IMR-90 (cell line): ENCODE results near the gene KAZN. TPM values are rescaled to one million over a fixed set of nuclear protein-coding genes. Genes with fewer than 3 reads are reported as not detected.

Experiments used
- ATAC-seq: fragments of 200-7000 bp; cut with Tn5 transposase; 2 replicates; pipeline ENCODE4 v1.9.1; 2020; ENCODE audit warnings: low read depth, mild to moderate bottlenecking, moderate library complexity
- BruUV-seq: library from RNA; stranded (reverse); fragments of 400-500 nt; replicated peaks from 2 replicates; lab custom pipeline; 2021; lab: Mats Ljungman, UMichigan
- CTCF ChIA-PET: fragments of 300-600 bp; formaldehyde crosslinking; extraction: SDS; loops from one replicate; lab custom pipeline; 2021; ENCODE audit warnings: antibody characterized with exemption; lab: Yijun Ruan, JAX
- POLR2A ChIA-PET: fragments of 300-600 bp; sonication (Branson Sonifier 250); formaldehyde crosslinking; loops from one replicate; lab custom pipeline; 2022; ENCODE audit warnings: antibody characterized with exemption; ENCODE audit not compliant: unreplicated experiment; lab: Charles Lee
- DNase-seq: peaks from one replicate; pipeline ENCODE4 v3.0.0; 2013
- H2AFZ ChIP-seq: replicated peaks from 2 replicates; pipeline ENCODE3; 2013; ENCODE audit warnings: low read length, mild to moderate bottlenecking; ENCODE audit not compliant: poor library complexity
- H2AK5ac ChIP-seq: 2 replicates; pipeline ENCODE4 v1.6.1; 2013; ENCODE audit warnings: low read depth, low read length, inconsistent platforms
- H2AK9ac ChIP-seq: replicated peaks from 2 replicates; pipeline ENCODE3; 2013; ENCODE audit warnings: mild to moderate bottlenecking, low read depth, low read length, moderate library complexity; ENCODE audit not compliant: poor library complexity
- H2BK120ac ChIP-seq: 2 replicates; pipeline ENCODE4 v1.6.1; 2013; ENCODE audit warnings: low read depth, low read length, inconsistent platforms
- H2BK15ac ChIP-seq: 3 replicates; pipeline ENCODE4 v1.6.1; 2013; ENCODE audit warnings: low read depth, low read length, inconsistent platforms
- H2BK20ac ChIP-seq: 2 replicates; pipeline ENCODE4 v1.6.1; 2013; ENCODE audit warnings: low read depth, mild to moderate bottlenecking, inconsistent platforms, low read length, moderate library complexity
- H2BK5ac ChIP-seq: 2 replicates; pipeline ENCODE4 v1.6.1; 2013; ENCODE audit warnings: mild to moderate bottlenecking, low read depth, low read length, inconsistent platforms; ENCODE audit not compliant: poor library complexity, severe bottlenecking
- H3K14ac ChIP-seq: replicated peaks from 2 replicates; pipeline ENCODE4 v1.6.1; 2013; ENCODE audit warnings: low read depth, low read length, inconsistent platforms
- H3K18ac ChIP-seq: 2 replicates; pipeline ENCODE4 v1.6.1; 2013; ENCODE audit warnings: low read depth, low read length, control low read depth
- H3K23ac ChIP-seq: 2 replicates; pipeline ENCODE4 v1.6.1; 2013; ENCODE audit warnings: low read depth, low read length, inconsistent platforms
- H3K27ac ChIP-seq: 2 replicates; pipeline ENCODE4 v1.5.1; 2013; ENCODE audit warnings: mild to moderate bottlenecking, control low read depth, low read length; ENCODE audit not compliant: insufficient read depth
- H3K27me3 ChIP-seq: 2 replicates; pipeline ENCODE4 v1.6.1; 2013; ENCODE audit warnings: low read length; ENCODE audit not compliant: control insufficient read depth, insufficient read depth
- H3K36me3 ChIP-seq: 2 replicates; pipeline ENCODE4 v1.6.1; 2013; ENCODE audit warnings: low read length, mixed read lengths; ENCODE audit not compliant: control insufficient read depth, insufficient read depth
- H3K4ac ChIP-seq: 2 replicates; pipeline ENCODE4 v1.6.1; 2013; ENCODE audit warnings: low read depth, low read length, inconsistent platforms
- H3K4me1 ChIP-seq: 2 replicates; pipeline ENCODE4 v1.6.1; 2013; ENCODE audit warnings: low read length, mixed read lengths; ENCODE audit not compliant: control insufficient read depth, insufficient read depth
- H3K4me2 ChIP-seq: 2 replicates; pipeline ENCODE4 v1.6.1; 2013; ENCODE audit warnings: low read depth, mild to moderate bottlenecking, control low read depth, low read length, moderate library complexity
- H3K4me3 ChIP-seq: 2 replicates; pipeline ENCODE4 v1.5.1; 2013; ENCODE audit warnings: low read depth, mild to moderate bottlenecking, control low read depth, low read length, moderate library complexity; ENCODE audit not compliant: insufficient read depth
- H3K56ac ChIP-seq: 2 replicates; pipeline ENCODE4 v1.6.1; 2013; ENCODE audit warnings: low read length, inconsistent platforms; ENCODE audit not compliant: insufficient read depth; ENCODE audit errors: extremely low read depth
- H3K79me1 ChIP-seq, 2 experiments: 2 replicates each; pipeline ENCODE4 v1.6.1; 2013; ENCODE audit warnings: low read length in 2 of 2, inconsistent platforms in 1 of 2, low read depth in 1 of 2
- H3K9ac ChIP-seq: 2 replicates; pipeline ENCODE4 v1.6.1; 2013; ENCODE audit warnings: low read depth, low read length, control low read depth
- H3K9me1 ChIP-seq: 2 replicates; pipeline ENCODE4 v1.6.1; 2013; ENCODE audit warnings: low read length, inconsistent platforms; ENCODE audit not compliant: insufficient read depth
- H3K9me3 ChIP-seq: 2 replicates; pipeline ENCODE4 v1.6.1; 2013; ENCODE audit warnings: low read length; ENCODE audit not compliant: control insufficient read depth, insufficient read depth
- H4K20me1 ChIP-seq: 2 replicates; pipeline ENCODE4 v1.6.1; 2013; ENCODE audit warnings: low read length, inconsistent platforms; ENCODE audit not compliant: insufficient read depth
- H4K5ac ChIP-seq: 2 replicates; pipeline ENCODE4 v1.6.1; 2013; ENCODE audit warnings: mild to moderate bottlenecking, low read depth, low read length, control low read depth
- H4K8ac ChIP-seq, 2 experiments: 2 replicates each; pipeline ENCODE4 v1.6.1; 2013; ENCODE audit warnings: low read depth in 2 of 2, low read length in 2 of 2, control low read depth in 1 of 2, inconsistent platforms in 1 of 2
- H4K91ac ChIP-seq: 2 replicates; pipeline ENCODE4 v1.6.1; 2013; ENCODE audit warnings: low read depth, low read length, inconsistent platforms; ENCODE audit not compliant: insufficient read depth
- CEBPB ChIP-seq: IDR thresholded peaks from 2 replicates; pipeline ENCODE4 v1.6.1; 2012; ENCODE audit warnings: low read depth, low read length, improper control_type of control experiment
- CHD1 ChIP-seq: IDR thresholded peaks from 2 replicates; pipeline ENCODE4 v1.6.1; 2012; ENCODE audit warnings: low read depth, low read length, improper control_type of control experiment
- MAFK ChIP-seq: IDR thresholded peaks from 2 replicates; pipeline ENCODE4 v1.6.1; 2012; ENCODE audit warnings: low read depth, low read length, improper control_type of control experiment
- NFE2L2 ChIP-seq: fragments of 150-350 bp; IDR thresholded peaks from 2 replicates; pipeline ENCODE4 v1.6.1; 2016; ENCODE audit warnings: low read depth, mild to moderate bottlenecking, low read length
- POLR2A ChIP-seq: IDR thresholded peaks from 2 replicates; pipeline ENCODE4 v1.6.1; 2012; ENCODE audit warnings: mild to moderate bottlenecking, low read depth, low read length
- RAD21 ChIP-seq: IDR thresholded peaks from 2 replicates; pipeline ENCODE4 v1.6.1; 2012; ENCODE audit warnings: low read length, improper control_type of control experiment
- RCOR1 ChIP-seq: IDR thresholded peaks from 2 replicates; pipeline ENCODE4 v1.6.1; 2012; ENCODE audit warnings: mild to moderate bottlenecking, low read length, improper control_type of control experiment; ENCODE audit not compliant: insufficient replicate concordance
- WGBS, 2 experiments: methylation state at CpG; one replicate each; pipeline versions ENCODE4 v1.1.5 to v1.1.7; 2013; ENCODE audit warnings: missing lambda C conversion rate in 2 of 2; ENCODE audit not compliant: insufficient read length in 1 of 2; ENCODE audit errors: extremely low coverage in 2 of 2; 5-methylcytosine and 5-hydroxymethylcytosine counted together
- dilution Hi-C: fragments of 300-500 bp; cut with HindIII; formaldehyde crosslinking; loops from one replicate; pipeline ENCODE4 v1.14.3; 2018; ENCODE audit warnings: low sequenced_read_pairs; ENCODE audit not compliant: unreplicated experiment
- in situ Hi-C: fragments of 300-500 bp; cut with MboI; formaldehyde crosslinking; loops from 3 replicates; pipeline ENCODE4 v1.14.3; 2019; ENCODE audit warnings: low sequenced_read_pairs, inconsistent platforms, mixed read lengths
- intact Hi-C: fragments of 100-400 bp; cut with micrococcal nuclease; formaldehyde crosslinking; loops from 2 replicates; pipeline ENCODE4 v1.10.0; 2022
- polyA plus RNA-seq, 3 experiments: library from polyadenylated mRNA; depleted of rRNA; stranded (reverse); fragments of >200 nt; gene quantifications; 2 replicates each; pipeline ENCODE4 v1.2.3, GENCODE V29; 2012; ENCODE audit warnings: low replicate concordance in 1 of 3
- total RNA-seq: library from RNA; depleted of rRNA; stranded (reverse); fragments of >200 nt; gene quantifications from 2 replicates; pipeline ENCODE4 v1.2.3, GENCODE V29; 2012
- TF ChIP-seq, protein P1 (sequence below): fragments of 150-350 bp; IDR thresholded peaks from 2 replicates; pipeline ENCODE4 v1.6.1; 2017; ENCODE audit warnings: mild to moderate bottlenecking, antibody characterized with exemption, low read length, low read depth
- TF ChIP-seq, protein P2 (sequence below): conservative IDR thresholded peaks from 2 replicates; pipeline ENCODE4 v1.5.1; 2012; ENCODE audit warnings: mild to moderate bottlenecking, low read depth, low read length, improper control_type of control experiment
- TF ChIP-seq, protein P3 (sequence below): fragments of 150-350 bp; IDR thresholded peaks from 2 replicates; pipeline ENCODE4 v1.6.1; 2016; ENCODE audit warnings: low read depth, mild to moderate bottlenecking, low read length, moderate library complexity, borderline replicate concordance

The KAZN gene
- total and polyA plus RNA-seq, 2 of the 4 experiments (the other 2 are of a cell fraction), result 5.2 to 10.5 TPM

DNA sequence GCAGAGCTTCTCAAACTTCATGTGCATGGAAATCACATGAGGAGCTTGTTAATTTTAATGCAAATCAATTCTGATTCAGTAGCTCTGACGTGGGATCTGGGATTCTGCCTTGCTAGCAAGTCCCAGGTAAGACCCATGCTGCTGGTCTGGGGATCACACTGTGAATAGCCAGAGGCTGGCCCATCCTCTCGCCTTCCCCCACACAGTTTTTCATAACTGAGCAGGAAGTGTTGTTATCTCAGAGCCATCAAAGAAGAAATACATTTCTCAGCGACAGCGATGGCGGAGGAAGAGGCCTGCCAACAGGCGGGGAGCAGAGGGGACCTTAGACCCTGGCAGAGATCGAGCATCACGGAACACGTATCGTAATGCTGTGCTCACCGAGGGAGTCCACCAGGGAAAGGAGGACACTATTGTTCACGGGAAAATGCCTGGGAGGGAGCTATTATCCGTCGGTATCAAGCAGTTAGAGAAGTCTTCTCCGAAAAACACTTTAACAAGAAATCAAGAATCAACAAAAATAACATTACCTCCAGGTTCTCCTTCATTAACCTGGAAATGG lies 286.2 kb downstream of the KAZN start:
- no peak overlapping the region for H2BK5ac ChIP-seq
- H3K27ac ChIP-seq, result no peak overlapping the region
- H3K18ac ChIP-seq, result no peak overlapping the region
- H4K20me1 ChIP-seq, result no peaks in the 10 kb centered on the region
- no peak overlapping the region for H4K5ac ChIP-seq
- intact Hi-C loops (no loop called here), dilution Hi-C loops (no loop called here), in situ Hi-C loops (no loop called here)
- CTCF ChIA-PET, result no interaction called here
- H2AFZ ChIP-seq, result no peak overlapping the region
- H3K23ac ChIP-seq, result no peak overlapping the region
- no TSS peak for BruUV-seq
- no peak overlapping the region for H3K56ac ChIP-seq
- no peak overlapping the region for H2BK120ac ChIP-seq
- H3K9me1 ChIP-seq, result no peaks in the 10 kb centered on the region
- no peak overlapping the region for H2BK15ac ChIP-seq
- no peaks in the 10 kb centered on the region for H3K9me3 ChIP-seq
- H4K91ac ChIP-seq, result no peak overlapping the region
- TF ChIP-seq, protein P1, sequence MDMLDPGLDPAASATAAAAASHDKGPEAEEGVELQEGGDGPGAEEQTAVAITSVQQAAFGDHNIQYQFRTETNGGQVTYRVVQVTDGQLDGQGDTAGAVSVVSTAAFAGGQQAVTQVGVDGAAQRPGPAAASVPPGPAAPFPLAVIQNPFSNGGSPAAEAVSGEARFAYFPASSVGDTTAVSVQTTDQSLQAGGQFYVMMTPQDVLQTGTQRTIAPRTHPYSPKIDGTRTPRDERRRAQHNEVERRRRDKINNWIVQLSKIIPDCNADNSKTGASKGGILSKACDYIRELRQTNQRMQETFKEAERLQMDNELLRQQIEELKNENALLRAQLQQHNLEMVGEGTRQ, result no peak
- TF ChIP-seq, protein P2, sequence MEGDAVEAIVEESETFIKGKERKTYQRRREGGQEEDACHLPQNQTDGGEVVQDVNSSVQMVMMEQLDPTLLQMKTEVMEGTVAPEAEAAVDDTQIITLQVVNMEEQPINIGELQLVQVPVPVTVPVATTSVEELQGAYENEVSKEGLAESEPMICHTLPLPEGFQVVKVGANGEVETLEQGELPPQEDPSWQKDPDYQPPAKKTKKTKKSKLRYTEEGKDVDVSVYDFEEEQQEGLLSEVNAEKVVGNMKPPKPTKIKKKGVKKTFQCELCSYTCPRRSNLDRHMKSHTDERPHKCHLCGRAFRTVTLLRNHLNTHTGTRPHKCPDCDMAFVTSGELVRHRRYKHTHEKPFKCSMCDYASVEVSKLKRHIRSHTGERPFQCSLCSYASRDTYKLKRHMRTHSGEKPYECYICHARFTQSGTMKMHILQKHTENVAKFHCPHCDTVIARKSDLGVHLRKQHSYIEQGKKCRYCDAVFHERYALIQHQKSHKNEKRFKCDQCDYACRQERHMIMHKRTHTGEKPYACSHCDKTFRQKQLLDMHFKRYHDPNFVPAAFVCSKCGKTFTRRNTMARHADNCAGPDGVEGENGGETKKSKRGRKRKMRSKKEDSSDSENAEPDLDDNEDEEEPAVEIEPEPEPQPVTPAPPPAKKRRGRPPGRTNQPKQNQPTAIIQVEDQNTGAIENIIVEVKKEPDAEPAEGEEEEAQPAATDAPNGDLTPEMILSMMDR, result no peak
- no peak for TF ChIP-seq POLR2A
- TF ChIP-seq, protein P3, sequence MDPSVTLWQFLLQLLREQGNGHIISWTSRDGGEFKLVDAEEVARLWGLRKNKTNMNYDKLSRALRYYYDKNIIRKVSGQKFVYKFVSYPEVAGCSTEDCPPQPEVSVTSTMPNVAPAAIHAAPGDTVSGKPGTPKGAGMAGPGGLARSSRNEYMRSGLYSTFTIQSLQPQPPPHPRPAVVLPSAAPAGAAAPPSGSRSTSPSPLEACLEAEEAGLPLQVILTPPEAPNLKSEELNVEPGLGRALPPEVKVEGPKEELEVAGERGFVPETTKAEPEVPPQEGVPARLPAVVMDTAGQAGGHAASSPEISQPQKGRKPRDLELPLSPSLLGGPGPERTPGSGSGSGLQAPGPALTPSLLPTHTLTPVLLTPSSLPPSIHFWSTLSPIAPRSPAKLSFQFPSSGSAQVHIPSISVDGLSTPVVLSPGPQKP, result no peak
- no peak for TF ChIP-seq NFE2L2
- TF ChIP-seq MAFK, result no peak
- no peak for TF ChIP-seq CHD1
- no peak for TF ChIP-seq RCOR1
- no peak for TF ChIP-seq CEBPB
- no peak for TF ChIP-seq RAD21
- no peaks in the 10 kb centered on the region for H3K36me3 ChIP-seq
- no peak overlapping the region for H4K8ac ChIP-seq
- no peak overlapping the region for H3K4ac ChIP-seq
- no peak overlapping the region for H3K9ac ChIP-seq
- H3K4me2 ChIP-seq, result no peak overlapping the region
- H3K27me3 ChIP-seq, result peaks cover 7% of the 10 kb centered on the region
- no peak overlapping the region for H2AK9ac ChIP-seq
- H2AK5ac ChIP-seq, result no peak overlapping the region
- H3K4me1 ChIP-seq, result no peaks in the 10 kb centered on the region
- H3K79me1 ChIP-seq, result no peaks in the 10 kb centered on the region
- DNase-seq, result no peak
- H3K4me3 ChIP-seq, result no peak overlapping the region
- H2BK20ac ChIP-seq, result no peak overlapping the region
- 62% methylated on average over 8 of the region's 15 CpGs; no CpG with 5 or more reads in 1 of the 2 experiments for WGBS, 2 experiments
- POLR2A ChIA-PET, result no interaction called here
- H3K14ac ChIP-seq, result no peak overlapping the region
- no peak for ATAC-seq
